HG03469 (cell line): ENCODE results near the gene B4GALNT4.
"Not testable (repeated sequence)": the region's sequence is repeated elsewhere in the genome, so short reads cannot be mapped to it uniquely, and the experiment has no call there.

Experiments used
- ATAC-seq: cut with Tn5 transposase; IDR thresholded peaks from one replicate; pipeline ENCODE4 v1.9.1; 2021; ENCODE audit warnings: mild to moderate bottlenecking, moderate library complexity, moderate number of reproducible peaks; ENCODE audit not compliant: unreplicated experiment

The B4GALNT4 gene

DNA sequence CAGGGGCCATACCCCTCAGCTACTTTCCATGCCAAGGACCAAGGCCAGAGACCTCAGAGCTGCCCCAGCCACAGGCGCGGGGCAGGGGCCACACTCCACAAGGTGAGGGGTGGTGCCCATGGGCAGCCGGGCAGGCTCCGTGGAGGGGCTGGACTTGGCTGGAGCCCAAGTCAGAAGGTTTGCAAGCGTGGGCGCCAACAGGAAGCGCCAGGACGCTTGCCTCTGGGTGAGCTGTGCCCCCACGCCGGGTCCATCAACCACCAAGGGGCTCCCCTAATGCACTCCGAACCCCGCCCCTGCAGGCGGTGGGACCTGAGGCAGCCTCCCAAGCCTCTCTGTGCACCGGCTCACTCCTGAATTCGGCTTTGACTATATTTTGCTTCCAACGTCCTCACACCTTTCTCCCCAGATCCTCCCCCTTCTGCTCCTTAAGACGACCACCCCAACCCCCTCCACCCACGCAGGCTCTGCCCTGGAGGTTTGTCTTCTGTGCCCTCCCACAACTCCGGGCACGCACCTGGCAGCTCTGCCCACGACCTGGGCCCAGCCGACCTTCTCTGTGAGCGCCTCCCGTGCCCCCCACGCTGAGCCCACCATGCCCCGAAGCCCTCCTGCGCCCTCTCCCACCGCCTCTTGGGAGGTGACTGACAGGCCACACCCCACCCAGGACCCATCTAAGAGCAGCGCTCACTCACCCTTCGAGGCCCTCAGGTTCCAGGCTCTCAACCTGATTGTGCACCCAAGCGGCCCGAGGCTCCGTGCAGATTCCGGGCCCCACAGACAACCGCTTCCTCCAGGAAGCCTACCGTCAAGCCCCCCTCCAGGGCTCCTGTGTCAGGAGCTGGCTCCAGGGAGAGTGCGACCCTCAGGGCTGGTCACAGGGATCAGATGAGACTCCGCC lies 22.1 kb downstream of the B4GALNT4 start:
- no peak for ATAC-seq

DNA sequence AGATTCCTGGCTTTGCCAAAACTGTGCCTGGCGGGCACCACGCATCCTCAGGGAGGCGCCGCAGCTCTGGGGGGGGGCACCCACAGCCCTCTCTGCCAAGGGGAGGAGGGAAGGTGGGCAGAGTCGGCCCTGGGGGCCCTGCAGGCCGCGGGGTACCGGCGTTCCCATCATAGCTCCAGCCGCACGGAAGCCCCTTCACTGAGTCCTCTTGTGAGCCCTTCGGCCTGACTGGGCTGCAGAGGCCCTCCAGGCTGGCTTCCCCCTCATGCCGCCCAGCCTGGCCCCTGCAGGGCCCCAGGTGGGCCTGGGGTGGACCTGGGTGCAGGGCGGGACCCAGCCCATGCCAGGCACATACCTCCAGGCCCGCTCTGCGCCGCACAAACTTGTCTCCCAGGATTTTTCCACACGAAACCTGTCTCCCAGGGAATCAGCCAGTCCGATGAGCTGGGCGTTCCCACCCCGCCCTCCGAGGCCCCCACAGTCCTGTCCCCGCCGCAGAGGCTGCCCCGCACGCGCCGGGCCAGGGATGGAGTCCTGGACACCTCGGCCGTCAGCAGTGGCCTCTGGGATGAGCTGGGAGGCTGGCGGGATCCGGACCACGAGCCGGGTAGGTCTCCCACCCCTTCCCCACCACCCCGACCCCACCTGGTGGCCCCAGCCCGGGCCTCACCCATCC lies 22.9 kb downstream of the B4GALNT4 start:
- ATAC-seq, result no peak

DNA sequence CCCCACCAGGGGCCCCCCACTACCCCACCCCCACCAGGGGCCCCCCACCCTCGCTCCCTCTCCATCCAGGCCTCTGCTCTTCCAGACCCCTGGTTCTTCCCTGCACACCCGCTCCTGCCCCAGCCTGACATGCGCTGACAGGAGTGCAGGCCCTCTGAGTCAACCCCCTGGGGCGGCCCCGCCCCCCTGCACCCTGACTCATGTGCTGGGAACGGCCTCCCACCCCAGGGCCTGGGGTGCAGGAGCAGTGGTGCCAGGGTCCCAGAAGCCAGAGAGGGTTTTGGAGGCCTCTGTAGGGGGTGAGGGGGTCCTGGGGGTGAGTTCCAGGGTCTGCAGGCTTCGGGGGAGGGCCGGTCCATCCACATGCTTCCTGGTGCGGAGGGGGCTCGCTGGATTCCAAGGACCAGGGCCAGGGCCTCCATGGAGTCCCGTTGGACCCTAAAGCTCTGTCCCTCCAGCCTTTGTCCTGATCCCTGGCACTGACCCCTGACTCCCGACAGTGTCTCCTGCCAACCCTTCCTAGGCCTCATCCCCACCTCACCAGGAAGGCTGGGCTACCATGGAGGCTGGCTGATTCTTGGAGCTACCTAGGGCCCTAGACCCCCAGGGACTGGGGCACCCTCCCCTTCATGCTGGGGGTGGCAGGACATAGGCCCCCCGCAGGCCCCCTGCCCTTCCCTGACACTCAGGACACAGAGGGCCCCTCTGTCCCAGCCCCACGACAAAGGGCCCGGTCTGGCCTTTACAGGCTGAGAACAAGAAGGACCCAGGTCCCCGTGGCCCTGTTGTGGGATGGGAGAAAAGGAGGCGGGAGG lies 24.1 kb downstream of the B4GALNT4 start:
- ATAC-seq, result no peak

DNA sequence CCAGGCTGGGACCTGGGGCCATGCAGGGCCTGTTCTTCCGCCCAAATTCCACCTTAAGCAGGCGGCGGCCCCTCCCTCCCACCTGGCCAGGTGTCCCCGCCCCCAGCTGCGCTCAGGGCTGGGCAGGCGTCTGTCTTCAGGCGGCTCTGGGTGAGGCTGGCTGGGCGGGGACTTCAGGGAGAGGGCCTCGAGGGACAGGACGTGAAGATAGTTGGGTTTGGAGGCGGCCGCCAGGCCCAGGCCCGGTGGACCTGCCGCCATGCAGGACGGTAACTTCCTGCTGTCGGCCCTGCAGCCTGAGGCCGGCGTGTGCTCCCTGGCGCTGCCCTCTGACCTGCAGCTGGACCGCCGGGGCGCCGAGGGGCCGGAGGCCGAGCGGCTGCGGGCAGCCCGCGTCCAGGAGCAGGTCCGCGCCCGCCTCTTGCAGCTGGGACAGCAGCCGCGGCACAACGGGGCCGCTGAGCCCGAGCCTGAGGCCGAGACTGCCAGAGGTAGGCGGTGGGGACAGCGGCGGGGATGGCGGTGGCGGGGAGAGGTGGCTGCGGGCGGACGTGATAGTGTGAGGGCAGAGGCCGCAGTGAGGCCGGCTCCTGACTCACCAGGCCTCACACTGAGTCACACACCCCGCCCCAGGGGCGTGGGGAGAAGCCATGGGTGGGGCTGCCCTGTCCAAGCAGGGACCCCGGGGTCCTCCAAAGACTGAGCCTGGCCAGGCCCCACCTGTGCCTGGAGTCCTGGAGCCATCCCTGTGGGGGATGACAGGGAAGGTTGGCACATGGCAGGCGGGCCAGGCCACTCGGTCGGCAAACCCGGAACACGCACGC lies 24.9 kb downstream of the B4GALNT4 start, which contains the start of gene PKP3:
PKP3 (plus strand) TSS at position 176 of the 824 bp plus-strand sequence; CDS start at position 260, 84 bp downstream.
- no peak for ATAC-seq

DNA sequence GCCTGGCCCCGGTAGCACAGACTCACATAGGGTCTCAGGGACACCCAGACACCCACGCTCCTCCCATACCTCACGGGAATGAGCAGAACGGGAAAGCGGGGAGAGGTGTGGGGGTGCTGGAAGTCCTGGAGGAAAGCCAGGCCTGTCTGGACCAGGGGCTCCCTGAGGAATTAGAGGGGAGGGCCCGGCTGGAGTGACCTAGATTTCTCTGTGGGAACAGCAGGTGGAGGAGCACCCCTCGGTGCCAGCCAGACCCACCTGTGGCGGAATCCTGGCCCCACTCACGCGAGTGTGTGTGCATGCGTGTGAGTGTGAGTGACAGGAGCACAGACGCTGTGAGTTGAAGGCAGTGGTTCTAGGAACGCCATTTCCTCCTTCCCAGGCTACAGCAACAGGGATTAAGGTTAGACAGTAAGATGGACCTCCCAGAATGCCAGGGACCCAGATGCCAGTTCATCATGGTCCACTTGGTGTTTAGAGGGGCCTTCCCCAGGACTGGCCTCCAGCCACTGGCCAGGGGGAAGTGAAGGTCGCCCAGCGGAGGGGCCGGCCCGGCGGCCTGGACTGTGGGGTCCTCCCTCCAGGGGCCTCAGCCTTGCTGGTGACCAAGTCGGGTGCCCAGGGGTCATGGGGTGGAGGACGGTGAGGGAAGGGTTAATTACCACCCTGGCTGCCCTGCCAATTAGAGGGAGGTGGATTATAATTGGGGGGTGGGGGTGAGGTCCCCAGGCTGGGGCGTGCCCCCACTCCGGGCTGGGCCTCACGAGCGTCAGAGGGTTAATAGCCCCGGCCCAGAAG lies 25.8 kb downstream of the B4GALNT4 start:
- ATAC-seq, result no peak

DNA sequence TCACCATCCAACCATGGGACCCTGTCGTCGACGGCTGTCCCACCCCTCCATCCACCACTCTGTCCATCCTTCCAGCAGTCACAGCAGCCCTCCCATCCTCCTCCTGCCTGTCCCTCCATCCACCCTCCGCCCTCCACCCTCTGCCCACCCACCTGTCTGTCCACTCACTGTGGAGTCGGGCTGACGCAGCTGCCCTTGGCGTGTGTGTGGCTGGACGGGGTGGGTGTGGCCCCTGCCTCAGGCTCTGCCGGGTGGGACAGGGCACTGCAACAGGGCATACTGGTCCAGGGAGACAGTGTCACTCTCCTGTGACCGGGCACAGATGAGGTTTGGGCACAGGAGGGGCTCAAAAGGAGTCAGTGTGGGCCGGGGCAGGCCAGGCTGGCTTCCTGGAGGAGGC lies 26.6 kb downstream of the B4GALNT4 start:
- ATAC-seq, result no peak

DNA sequence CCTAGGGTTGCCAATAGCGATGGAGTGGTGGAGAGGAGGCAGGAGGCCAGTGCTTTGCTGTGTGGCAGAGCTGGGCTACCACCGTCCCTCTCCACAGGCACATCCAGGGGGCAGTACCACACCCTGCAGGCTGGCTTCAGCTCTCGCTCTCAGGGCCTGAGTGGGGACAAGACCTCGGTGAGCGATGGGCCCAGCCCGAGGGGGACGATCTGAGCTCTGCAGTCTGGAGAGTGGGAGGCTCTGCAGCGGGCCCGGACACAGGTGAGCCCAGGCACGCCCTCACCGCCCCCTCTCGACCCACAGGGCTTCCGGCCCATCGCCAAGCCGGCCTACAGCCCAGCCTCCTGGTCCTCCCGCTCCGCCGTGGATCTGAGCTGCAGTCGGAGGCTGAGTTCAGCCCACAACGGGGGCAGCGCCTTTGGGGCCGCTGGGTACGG lies 27.2 kb downstream of the B4GALNT4 start:
- ATAC-seq, result no peak

DNA sequence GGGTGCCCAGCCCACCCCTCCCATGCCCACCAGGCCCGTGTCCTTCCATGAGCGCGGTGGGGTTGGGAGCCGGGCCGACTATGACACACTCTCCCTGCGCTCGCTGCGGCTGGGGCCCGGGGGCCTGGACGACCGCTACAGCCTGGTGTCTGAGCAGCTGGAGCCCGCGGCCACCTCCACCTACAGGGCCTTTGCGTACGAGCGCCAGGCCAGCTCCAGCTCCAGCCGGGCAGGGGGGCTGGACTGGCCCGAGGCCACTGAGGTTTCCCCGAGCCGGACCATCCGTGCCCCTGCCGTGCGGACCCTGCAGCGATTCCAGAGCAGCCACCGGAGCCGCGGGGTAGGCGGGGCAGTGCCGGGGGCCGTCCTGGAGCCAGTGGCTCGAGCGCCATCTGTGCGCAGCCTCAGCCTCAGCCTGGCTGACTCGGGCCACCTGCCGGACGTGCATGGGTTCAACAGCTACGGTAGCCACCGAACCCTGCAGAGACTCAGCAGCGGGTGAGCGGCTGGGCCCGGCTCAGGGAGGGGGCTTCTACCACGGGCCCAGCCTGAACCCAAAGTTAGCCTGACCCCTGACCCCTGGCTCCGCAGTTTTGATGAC lies 27.7 kb downstream of the B4GALNT4 start:
- no peak for ATAC-seq

DNA sequence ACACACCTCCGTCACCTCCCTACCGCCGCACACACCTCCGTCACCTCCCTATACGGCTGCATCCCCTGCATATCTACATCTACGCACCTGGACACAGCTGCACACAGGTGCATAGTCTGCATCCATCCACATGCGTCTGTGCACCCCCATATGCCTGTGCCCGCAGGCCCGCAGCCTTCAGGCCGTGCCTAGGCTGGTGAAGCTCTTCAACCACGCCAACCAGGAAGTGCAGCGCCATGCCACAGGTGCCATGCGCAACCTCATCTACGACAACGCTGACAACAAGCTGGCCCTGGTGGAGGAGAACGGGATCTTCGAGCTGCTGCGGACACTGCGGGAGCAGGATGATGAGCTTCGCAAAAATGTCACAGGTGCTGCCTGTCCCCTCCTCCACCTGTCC lies 29.5 kb downstream of the B4GALNT4 start:
- no peak for ATAC-seq

DNA sequence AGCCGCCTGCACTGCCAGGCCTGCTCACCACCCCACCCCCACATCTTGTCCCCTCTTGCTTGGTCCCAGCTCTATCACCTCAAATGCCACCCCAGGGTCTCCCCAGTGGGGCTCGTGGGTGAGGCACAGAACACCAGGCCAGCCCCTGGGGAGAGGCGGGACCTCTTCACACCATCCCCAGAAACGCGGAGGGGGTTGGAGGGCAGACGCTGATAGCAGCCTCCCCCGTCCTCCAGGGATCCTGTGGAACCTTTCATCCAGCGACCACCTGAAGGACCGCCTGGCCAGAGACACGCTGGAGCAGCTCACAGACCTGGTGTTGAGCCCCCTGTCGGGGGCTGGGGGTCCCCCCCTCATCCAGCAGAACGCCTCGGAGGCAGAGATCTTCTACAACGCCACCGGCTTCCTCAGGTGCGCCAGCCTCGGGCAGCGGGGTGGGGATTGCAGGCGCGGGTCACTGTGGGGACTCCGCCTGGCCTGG lies 30.5 kb downstream of the B4GALNT4 start:
- no peak for ATAC-seq

DNA sequence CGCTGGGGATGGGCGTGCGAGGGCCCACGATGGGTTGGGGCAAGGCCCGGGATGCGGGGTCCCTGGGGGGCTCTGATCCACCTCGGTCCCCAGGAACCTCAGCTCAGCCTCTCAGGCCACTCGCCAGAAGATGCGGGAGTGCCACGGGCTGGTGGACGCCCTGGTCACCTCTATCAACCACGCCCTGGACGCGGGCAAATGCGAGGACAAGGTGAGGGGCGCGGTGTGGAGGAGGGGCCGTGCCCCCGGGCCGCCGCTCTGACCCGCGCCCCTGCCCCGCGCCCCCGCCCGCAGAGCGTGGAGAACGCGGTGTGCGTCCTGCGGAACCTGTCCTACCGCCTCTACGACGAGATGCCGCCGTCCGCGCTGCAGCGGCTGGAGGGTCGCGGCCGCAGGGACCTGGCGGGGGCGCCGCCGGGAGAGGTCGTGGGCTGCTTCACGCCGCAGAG lies 31.0 kb downstream of the B4GALNT4 start:
- no peak for ATAC-seq

DNA sequence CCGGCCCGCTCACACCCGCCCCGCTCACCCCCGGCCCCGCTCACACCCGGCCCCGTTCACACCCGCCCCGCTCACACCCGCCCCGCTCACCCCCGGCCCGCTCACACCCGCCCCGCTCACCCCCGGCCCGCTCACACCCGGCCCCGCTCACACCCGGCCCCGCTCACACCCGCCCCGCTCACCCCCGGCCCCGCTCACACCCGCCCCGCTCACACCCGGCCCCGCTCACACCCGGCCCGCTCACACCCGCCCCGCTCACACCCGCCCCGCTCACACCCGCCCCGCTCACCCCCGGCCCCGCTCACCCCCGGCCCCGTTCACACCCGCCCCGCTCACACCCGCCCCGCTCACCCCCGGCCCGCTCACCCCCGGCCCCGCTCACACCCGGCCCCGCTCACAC lies 31.9 kb downstream of the B4GALNT4 start:
- not testable (repeated sequence) for ATAC-seq

DNA sequence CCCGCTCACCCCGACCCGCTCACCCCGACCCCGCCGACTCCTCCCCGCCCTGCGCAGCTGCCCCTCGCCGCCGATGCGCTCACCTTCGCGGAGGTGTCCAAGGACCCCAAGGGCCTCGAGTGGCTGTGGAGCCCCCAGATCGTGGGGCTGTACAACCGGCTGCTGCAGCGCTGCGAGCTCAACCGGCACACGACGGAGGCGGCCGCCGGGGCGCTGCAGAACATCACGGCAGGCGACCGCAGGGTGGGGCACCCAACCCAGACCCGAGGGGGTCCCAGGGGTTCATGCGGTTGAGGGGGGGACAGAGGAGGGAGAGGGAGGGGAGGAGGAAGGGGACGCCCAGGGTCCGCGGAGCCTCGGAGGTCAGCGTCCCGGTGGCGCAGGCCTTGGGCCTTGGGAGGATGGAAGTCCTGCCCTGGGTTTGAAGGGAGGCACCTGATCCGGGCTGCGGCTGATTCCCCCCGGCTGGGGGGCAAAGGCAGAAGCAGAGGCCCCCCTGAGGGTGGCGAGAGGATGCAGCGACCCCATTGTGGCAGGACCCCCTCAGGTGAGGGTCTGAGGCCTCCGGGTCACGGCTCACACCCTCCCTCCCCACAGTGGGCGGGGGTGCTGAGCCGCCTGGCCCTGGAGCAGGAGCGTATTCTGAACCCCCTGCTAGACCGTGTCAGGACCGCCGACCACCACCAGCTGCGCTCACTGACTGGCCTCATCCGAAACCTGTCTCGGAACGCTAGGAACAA lies 33.9 kb downstream of the B4GALNT4 start:
- no peak for ATAC-seq

DNA sequence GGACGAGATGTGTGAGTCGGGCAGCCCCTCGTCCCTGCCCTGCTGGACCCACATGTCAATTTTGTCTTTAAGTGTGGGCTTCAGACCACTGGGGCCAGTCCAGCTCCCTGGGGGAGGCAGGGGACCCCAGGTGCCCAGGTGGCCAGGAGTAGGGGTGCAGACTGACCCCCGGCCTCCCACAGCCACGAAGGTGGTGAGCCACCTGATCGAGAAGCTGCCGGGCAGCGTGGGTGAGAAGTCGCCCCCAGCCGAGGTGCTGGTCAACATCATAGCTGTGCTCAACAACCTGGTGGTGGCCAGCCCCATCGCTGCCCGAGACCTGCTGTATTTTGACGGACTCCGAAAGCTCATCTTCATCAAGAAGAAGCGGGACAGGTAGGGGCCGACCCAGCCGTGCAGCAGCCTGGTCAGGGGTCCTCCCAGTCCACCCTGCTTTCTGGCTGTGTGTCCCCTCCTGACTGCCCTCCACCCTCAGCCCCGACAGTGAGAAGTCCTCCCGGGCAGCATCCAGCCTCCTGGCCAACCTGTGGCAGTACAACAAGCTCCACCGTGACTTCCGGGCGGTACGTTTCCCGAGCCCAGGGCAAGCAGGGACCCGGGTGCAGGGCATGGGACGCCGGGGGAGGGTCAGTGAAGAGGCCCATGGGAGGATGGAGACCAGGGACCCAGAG lies 34.6 kb downstream of the B4GALNT4 start:
- no peak for ATAC-seq

DNA sequence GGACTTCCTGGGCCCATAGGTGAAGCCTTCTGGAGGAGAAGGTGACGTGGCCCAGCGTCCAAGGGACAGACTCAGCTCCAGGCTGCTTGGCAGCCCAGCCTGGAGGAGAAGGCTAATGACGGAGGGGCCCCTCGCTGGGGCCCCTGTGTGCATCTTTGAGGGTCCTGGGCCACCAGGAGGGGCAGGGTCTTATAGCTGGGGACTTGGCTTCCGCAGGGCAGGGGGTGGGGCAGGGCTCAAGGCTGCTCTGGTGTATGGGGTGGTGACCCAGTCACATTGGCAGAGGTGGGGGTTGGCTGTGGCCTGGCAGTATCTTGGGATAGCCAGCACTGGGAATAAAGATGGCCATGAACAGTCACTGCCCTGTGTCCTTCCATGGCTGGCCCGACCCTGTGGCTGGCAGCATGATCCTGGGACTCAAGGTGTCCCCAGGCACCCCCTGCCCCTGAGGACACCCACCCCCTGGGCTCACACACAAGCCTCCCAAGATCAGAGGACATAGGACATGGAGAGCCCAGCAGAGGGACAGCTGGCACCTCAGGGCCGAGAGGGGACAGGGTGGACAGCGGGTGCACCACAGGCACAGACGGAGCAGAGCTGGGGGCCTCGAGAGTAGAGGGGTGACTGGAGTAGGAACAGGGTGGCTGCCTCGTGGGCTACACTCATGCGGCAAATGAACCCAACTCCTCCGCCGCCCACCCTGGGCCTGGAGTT lies 35.4 kb downstream of the B4GALNT4 start:
- ATAC-seq, result no peak

DNA sequence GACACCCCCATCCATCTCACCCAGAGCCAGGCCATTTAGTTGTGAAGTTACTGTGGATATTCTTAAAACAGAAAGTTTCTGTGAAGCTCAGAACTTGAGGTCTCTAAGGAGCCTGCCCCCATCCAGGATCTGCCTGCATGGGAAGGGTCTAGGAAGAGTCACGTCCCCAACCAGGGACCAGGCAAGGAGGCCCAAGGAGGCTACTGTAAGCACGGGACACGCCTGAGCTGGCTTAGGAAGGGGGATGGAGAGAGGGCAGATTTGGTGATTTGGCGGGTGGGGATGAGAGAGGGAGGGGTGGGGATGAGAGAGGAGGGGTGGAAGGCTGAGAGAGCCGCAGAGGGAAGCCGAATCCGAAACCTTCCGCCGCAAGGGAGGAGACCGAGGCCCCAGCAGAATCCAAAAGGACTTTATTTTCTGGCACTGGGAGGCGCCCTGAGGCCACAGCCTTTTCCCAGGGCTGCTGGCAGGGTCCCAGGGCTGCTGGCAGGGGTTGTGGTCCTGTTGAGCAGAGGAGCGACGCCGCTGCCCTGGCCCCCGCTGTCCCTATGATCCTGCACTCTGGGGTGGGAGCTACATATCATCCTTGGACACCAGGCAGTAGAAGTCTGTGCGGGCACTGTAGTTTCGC lies 36.1 kb downstream of the B4GALNT4 start:
- no peak for ATAC-seq
